Liver (tissue), 3 donors: Measurements from ENCODE around the gene DMD.

Experiments used
- FOXA1 ChIP-seq: IDR thresholded peaks from 2 replicates; pipeline ENCODE4 v1.6.1; 2016; ENCODE audit warnings: antibody characterized with exemption
- GABPA ChIP-seq, 2 donors: IDR thresholded peaks in 1 of 2; conservative IDR thresholded peaks in 1 of 2; 2 replicates each; pipeline ENCODE4 v1.6.1; 2016; ENCODE audit warnings: antibody characterized with exemption in 2 of 2, mild to moderate bottlenecking in 1 of 2, moderate library complexity in 1 of 2
- HNF4A ChIP-seq, 2 donors: conservative IDR thresholded peaks; 2 replicates each; pipeline ENCODE4 v1.6.1; 2016; ENCODE audit warnings: antibody characterized with exemption in 2 of 2, mild to moderate bottlenecking in 2 of 2
- JUND ChIP-seq, 2 donors: IDR thresholded peaks; 2 replicates each; pipeline ENCODE4 v1.6.1; 2016; ENCODE audit warnings: antibody characterized with exemption in 2 of 2
- RAD21 ChIP-seq, 2 donors: IDR thresholded peaks; 2 replicates each; pipeline ENCODE4 v1.6.1; 2016; ENCODE audit warnings: antibody characterized with exemption in 2 of 2, mild to moderate bottlenecking in 2 of 2
- RXRA ChIP-seq, 2 donors: IDR thresholded peaks; 2 replicates each; pipeline ENCODE4 v1.6.1; 2017 to 2018; ENCODE audit warnings: antibody characterized with exemption in 2 of 2, mild to moderate bottlenecking in 1 of 2
- SP1 ChIP-seq: IDR thresholded peaks from 2 replicates; pipeline ENCODE4 v1.6.1; 2018; ENCODE audit warnings: antibody characterized with exemption, mild to moderate bottlenecking
- TAF1 ChIP-seq: conservative IDR thresholded peaks from 2 replicates; pipeline ENCODE4 v1.6.1; 2016; ENCODE audit warnings: antibody characterized with exemption, mild to moderate bottlenecking
- YY1 ChIP-seq: IDR thresholded peaks from 2 replicates; pipeline ENCODE4 v1.6.1; 2016; ENCODE audit warnings: antibody characterized with exemption, mild to moderate bottlenecking
- TF ChIP-seq, protein P1 (sequence below): fragments of 150-350 bp; IDR thresholded peaks from 2 replicates; pipeline ENCODE4 v1.5.1; 2017; ENCODE audit warnings: improper control_type of control experiment, low read depth, low read length; ENCODE audit not compliant: missing input control
- TF ChIP-seq, protein P2 (sequence below): IDR thresholded peaks from 2 replicates; pipeline ENCODE4 v1.6.1; 2016; ENCODE audit warnings: antibody characterized with exemption, mild to moderate bottlenecking
- TF ChIP-seq, protein P3 (sequence below): IDR thresholded peaks from 2 replicates; pipeline ENCODE4 v1.6.1; 2016; ENCODE audit warnings: antibody characterized with exemption
- TF ChIP-seq, protein P4 (sequence below): IDR thresholded peaks from 2 replicates; pipeline ENCODE4 v1.6.1; 2016; ENCODE audit warnings: antibody characterized with exemption
- TF ChIP-seq, protein P5 (sequence below): IDR thresholded peaks from 2 replicates; pipeline ENCODE4 v1.6.1; 2016; ENCODE audit warnings: antibody characterized with exemption
- donor health status: healthy.
- donor health status: healthy.

DNA sequence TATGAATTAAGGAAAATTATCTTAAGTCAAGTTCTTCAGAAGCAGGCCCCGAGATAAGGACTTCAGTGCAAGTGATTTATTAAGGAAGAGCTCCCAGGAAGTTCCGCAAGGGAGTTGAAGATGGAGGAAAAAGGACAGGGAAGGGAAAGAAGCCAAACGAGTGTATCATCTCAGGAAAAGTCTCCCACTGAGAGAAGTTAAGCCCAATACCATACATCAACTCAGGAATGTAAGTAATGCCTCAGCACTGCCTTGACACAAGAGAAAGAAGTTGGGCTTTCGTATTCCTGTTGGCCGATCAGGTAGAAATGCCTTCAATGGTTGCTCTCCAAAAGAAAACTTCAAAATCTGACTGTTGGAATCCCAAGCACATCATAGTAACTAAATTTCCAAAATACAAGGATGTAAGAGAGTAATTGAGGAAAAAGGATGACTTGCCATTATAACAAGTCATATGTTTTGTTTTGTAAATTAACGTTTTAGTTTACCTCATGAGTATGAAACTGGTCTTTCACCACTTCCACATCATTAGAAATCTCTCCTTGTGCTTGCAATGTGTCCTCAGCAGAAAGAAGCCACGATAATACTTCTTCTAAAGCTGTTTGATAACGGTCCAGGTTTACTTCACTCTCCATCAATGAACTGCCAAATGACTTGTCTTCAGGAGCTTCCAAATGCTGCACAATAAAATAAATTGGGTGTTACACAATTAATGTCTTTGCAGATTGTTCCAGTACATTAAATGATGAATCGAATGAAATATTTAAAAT lies 566.7 kb downstream of the DMD start:
- TF ChIP-seq, protein P1, sequence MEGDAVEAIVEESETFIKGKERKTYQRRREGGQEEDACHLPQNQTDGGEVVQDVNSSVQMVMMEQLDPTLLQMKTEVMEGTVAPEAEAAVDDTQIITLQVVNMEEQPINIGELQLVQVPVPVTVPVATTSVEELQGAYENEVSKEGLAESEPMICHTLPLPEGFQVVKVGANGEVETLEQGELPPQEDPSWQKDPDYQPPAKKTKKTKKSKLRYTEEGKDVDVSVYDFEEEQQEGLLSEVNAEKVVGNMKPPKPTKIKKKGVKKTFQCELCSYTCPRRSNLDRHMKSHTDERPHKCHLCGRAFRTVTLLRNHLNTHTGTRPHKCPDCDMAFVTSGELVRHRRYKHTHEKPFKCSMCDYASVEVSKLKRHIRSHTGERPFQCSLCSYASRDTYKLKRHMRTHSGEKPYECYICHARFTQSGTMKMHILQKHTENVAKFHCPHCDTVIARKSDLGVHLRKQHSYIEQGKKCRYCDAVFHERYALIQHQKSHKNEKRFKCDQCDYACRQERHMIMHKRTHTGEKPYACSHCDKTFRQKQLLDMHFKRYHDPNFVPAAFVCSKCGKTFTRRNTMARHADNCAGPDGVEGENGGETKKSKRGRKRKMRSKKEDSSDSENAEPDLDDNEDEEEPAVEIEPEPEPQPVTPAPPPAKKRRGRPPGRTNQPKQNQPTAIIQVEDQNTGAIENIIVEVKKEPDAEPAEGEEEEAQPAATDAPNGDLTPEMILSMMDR: no peak
- TF ChIP-seq SP1 (no peak), TAF1 (no peak), FOXA1 (no peak), YY1 (no peak), GABPA (IDR thresholded peaks at IDR 0.05 in 1 of 2, conservative IDR thresholded peaks at IDR 0.05 in 1 of 2) (no peak), JUND (IDR thresholded peaks at IDR 0.05) (no peak), HNF4A (conservative IDR thresholded peaks at IDR 0.05) (no peak), RXRA (IDR thresholded peaks at IDR 0.05) (no peak), RAD21 (IDR thresholded peaks at IDR 0.05) (no peak)
- TF ChIP-seq, protein P2, sequence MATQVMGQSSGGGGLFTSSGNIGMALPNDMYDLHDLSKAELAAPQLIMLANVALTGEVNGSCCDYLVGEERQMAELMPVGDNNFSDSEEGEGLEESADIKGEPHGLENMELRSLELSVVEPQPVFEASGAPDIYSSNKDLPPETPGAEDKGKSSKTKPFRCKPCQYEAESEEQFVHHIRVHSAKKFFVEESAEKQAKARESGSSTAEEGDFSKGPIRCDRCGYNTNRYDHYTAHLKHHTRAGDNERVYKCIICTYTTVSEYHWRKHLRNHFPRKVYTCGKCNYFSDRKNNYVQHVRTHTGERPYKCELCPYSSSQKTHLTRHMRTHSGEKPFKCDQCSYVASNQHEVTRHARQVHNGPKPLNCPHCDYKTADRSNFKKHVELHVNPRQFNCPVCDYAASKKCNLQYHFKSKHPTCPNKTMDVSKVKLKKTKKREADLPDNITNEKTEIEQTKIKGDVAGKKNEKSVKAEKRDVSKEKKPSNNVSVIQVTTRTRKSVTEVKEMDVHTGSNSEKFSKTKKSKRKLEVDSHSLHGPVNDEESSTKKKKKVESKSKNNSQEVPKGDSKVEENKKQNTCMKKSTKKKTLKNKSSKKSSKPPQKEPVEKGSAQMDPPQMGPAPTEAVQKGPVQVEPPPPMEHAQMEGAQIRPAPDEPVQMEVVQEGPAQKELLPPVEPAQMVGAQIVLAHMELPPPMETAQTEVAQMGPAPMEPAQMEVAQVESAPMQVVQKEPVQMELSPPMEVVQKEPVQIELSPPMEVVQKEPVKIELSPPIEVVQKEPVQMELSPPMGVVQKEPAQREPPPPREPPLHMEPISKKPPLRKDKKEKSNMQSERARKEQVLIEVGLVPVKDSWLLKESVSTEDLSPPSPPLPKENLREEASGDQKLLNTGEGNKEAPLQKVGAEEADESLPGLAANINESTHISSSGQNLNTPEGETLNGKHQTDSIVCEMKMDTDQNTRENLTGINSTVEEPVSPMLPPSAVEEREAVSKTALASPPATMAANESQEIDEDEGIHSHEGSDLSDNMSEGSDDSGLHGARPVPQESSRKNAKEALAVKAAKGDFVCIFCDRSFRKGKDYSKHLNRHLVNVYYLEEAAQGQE: no peak
- TF ChIP-seq, protein P3, sequence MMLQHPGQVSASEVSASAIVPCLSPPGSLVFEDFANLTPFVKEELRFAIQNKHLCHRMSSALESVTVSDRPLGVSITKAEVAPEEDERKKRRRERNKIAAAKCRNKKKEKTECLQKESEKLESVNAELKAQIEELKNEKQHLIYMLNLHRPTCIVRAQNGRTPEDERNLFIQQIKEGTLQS: no peak
- TF ChIP-seq, protein P4, sequence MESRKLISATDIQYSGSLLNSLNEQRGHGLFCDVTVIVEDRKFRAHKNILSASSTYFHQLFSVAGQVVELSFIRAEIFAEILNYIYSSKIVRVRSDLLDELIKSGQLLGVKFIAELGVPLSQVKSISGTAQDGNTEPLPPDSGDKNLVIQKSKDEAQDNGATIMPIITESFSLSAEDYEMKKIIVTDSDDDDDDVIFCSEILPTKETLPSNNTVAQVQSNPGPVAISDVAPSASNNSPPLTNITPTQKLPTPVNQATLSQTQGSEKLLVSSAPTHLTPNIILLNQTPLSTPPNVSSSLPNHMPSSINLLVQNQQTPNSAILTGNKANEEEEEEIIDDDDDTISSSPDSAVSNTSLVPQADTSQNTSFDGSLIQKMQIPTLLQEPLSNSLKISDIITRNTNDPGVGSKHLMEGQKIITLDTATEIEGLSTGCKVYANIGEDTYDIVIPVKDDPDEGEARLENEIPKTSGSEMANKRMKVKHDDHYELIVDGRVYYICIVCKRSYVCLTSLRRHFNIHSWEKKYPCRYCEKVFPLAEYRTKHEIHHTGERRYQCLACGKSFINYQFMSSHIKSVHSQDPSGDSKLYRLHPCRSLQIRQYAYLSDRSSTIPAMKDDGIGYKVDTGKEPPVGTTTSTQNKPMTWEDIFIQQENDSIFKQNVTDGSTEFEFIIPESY: no peak
- TF ChIP-seq, protein P5, sequence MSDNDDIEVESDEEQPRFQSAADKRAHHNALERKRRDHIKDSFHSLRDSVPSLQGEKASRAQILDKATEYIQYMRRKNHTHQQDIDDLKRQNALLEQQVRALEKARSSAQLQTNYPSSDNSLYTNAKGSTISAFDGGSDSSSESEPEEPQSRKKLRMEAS: no peak
